ENCODE data around the gene CCR6. TPM values are rescaled to one million over a fixed set of nuclear protein-coding genes. Genes with fewer than 3 reads are reported as not detected.

The CCR6 gene
- total RNA-seq: not detected in 2 replicates
- long read RNA-seq: 0 reads

DNA sequence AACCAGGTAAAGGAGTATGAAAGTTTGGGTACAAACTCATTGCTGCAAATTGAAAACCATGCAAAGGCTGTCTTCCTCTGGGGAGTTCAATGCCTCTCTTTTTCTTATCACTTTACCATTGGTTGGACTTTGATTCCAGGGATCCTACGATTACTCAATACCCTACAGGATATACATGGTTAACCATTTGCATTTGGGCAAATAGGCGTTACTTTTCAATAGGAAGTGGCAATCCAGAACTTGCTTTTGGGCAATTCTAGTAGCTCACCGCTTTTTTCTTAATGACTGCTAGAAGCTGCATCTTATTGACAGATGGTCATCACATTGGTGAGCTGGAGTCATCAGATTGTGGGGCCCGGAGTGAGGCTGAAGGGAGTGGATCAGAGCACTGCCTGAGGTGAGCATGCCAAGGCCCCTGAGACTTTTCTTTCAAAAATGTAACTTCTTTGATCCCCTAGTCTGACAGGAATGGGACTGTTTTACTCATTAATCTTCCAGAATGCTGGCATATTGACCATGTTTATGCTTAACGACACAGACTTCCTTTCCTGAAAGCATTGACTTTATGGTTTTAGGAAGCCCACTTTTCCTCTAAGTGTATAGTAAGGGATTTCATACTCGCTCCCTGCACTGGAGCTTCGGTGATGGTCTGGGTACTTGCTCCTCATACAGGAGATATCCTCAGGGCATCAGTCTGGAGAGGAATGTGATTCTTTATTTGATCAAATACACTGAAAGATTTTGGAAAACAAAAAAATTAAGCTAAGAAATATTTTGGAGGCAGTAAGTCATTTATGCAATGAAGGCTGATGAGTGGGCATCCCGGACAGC, at the start of gene CCR6:
Gene CCR6, plus strand, starts transcription at position 270 of the 831 bp plus-strand sequence. CDS start 13,039 bp downstream, outside the sequence.
- H3K27me3 Mint-ChIP-seq: no peaks in the 10 kb centered on the region
- DNase-seq (ENCODE audit: low spot score, unreplicated experiment): no peak
- peak within 1 kb of the TSS; percentile 55 for H3K27ac Mint-ChIP-seq
- TF ChIP-seq, protein P1, sequence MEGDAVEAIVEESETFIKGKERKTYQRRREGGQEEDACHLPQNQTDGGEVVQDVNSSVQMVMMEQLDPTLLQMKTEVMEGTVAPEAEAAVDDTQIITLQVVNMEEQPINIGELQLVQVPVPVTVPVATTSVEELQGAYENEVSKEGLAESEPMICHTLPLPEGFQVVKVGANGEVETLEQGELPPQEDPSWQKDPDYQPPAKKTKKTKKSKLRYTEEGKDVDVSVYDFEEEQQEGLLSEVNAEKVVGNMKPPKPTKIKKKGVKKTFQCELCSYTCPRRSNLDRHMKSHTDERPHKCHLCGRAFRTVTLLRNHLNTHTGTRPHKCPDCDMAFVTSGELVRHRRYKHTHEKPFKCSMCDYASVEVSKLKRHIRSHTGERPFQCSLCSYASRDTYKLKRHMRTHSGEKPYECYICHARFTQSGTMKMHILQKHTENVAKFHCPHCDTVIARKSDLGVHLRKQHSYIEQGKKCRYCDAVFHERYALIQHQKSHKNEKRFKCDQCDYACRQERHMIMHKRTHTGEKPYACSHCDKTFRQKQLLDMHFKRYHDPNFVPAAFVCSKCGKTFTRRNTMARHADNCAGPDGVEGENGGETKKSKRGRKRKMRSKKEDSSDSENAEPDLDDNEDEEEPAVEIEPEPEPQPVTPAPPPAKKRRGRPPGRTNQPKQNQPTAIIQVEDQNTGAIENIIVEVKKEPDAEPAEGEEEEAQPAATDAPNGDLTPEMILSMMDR (IDR thresholded peaks at IDR 0.05; ENCODE audit: unreplicated experiment): no peak
- H3K9me3 Mint-ChIP-seq (ENCODE audit: low read depth): no peaks in the 10 kb centered on the region
- H3K36me3 Mint-ChIP-seq (ENCODE audit: insufficient read depth): no peaks in the 10 kb centered on the region
- H3K4me3 Mint-ChIP-seq (ENCODE audit: low read depth): no peak within 1 kb of the TSS
- peaks cover 2% of the 10 kb centered on the region for H3K4me1 Mint-ChIP-seq (ENCODE audit: low read depth)

DNA sequence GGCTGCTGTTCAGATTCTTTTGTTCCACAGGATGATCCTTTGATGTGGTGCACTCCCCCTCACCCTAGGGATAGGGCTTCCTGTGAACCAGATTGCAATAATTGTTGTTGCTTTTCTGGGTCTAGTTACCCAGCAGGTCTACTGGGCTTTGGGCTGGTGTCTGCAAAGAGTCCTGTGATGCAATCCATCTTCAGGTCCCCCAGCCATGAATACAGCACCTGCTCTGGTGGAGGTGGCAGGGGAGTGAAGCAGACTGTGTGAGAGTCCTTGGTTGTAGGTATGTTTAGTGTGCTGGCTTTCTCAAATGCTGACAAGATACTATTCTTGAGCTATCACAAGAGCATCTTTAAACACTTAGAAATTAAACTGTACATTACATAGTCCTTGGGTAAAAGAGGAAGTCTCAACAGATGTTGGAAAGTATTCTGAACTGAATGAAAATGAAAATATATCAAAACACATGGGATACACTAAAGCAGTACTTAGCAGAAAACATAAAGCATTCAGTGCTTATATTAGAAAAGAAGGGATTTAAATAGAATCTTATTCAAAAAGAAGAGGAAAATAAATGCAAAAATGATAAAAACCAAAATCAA, 49.1 kb upstream of the CCR6 start:
- no peak for DNase-seq (ENCODE audit: low spot score, unreplicated experiment)

DNA sequence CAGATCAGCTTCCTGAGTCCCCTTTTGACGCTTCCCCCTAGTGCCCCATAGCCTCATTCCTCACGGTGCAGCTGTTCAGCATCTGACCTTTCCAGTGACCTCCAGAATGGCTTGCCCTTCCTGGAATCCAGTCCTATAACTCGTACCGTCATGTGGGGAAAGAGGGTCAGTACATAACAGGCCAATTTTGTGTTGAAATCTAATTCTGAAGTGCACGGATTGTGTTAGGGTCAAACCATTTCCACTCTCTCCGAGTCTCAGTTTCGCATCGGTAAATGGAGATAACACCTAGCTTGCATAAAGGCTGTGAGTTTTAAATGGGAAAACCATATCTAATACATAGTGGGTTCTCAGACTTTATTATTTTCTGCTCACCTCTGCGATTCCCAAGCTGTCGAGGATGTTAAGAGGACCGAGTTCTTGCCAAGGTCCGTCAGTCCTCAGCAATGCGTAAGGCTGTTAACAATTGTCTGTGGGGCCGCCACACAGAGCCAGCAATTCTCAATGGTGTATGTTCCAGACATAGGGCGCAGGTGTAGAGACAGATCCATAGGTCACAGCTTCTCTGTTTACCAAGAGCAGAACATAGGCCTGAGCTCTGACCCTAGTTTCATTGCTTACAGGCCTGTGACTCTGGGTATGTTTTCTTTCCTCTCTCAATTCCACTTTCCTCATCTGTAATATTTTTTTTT, 45.5 kb upstream of the CCR6 start:
- TF ChIP-seq, protein P1 (IDR thresholded peaks at IDR 0.05; ENCODE audit: unreplicated experiment): no peak
- no peak for DNase-seq (ENCODE audit: low spot score, unreplicated experiment)
- H3K4me3 Mint-ChIP-seq (ENCODE audit: low read depth): no peak overlapping the region
- H3K9me3 Mint-ChIP-seq (ENCODE audit: low read depth): peaks cover 6% of the 10 kb centered on the region
- no peaks in the 10 kb centered on the region for H3K27me3 Mint-ChIP-seq
- H3K27ac Mint-ChIP-seq: no peak overlapping the region
- peaks cover 4% of the 10 kb centered on the region for H3K4me1 Mint-ChIP-seq (ENCODE audit: low read depth)
- peaks cover 2% of the 10 kb centered on the region for H3K36me3 Mint-ChIP-seq (ENCODE audit: insufficient read depth)

More for the DNA sequence above, 49.1 kb upstream of the CCR6 start:
- Mint-ChIP-seq H3K4me1 (ENCODE audit: low read depth) (peaks cover 4% of the 10 kb centered on the region), H3K27me3 (no peaks in the 10 kb centered on the region), H3K4me3 (ENCODE audit: low read depth) (no peak overlapping the region), H3K9me3 (ENCODE audit: low read depth) (peaks cover 19% of the 10 kb centered on the region), H3K27ac (no peak overlapping the region), H3K36me3 (ENCODE audit: insufficient read depth) (peaks cover 3% of the 10 kb centered on the region)
- TF ChIP-seq, protein P1 (IDR thresholded peaks at IDR 0.05; ENCODE audit: unreplicated experiment): no peak

DNA sequence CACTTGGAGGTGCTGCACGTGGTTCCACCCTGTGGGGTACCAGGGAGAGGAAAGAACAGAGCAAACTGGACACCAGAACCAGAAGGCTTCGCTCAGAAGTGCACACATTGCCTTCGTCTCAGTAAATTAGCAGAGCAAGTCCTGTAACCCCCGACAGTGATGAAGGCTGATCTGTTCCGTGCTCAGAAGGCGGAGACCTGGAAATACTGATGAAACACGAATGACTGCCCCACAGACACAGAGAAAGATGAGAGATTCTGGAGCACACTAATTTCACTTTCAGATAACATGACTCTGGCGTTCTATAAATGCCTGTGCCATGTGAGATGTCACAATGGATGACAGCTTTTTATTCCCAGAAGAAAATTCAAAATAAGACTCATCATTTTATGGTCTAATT, 44.2 kb upstream of the CCR6 start:
- peaks cover 4% of the 10 kb centered on the region for H3K9me3 Mint-ChIP-seq (ENCODE audit: low read depth)
- no peaks in the 10 kb centered on the region for H3K36me3 Mint-ChIP-seq (ENCODE audit: insufficient read depth)
- H3K4me1 Mint-ChIP-seq (ENCODE audit: low read depth): peaks cover 4% of the 10 kb centered on the region
- no peak overlapping the region for H3K27ac Mint-ChIP-seq
- DNase-seq (ENCODE audit: low spot score, unreplicated experiment): no peak
- no peaks in the 10 kb centered on the region for H3K27me3 Mint-ChIP-seq
- no peak overlapping the region for H3K4me3 Mint-ChIP-seq (ENCODE audit: low read depth)
- TF ChIP-seq, protein P1 (IDR thresholded peaks at IDR 0.05; ENCODE audit: unreplicated experiment): no peak

DNA sequence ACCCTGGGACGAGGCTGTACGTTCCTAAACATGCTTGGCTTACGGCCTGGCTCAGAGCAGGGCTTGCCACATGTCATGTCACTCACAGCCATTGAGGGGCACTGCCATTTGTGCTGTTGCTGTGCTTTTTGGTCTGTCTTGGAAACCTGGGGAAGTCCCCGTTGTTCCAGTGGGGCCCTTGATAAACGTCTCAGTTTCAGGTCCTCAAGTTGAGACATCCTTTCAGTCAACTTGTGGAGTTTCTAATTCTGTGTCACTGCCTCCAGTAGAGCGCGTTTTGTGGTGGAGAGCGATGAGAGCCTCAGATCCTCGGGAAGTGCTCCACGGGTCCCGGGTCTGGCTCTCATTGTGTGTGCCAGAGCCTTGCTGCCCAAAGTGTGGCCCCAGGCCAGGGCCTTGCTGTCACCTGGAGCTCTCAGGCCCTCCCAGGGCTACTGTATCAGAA, 43.0 kb upstream of the CCR6 start:
- peaks cover 4% of the 10 kb centered on the region for H3K4me1 Mint-ChIP-seq (ENCODE audit: low read depth)
- H3K9me3 Mint-ChIP-seq (ENCODE audit: low read depth): peaks cover 4% of the 10 kb centered on the region
- no peak overlapping the region for H3K4me3 Mint-ChIP-seq (ENCODE audit: low read depth)

More for the DNA sequence above, 43.0 kb upstream of the CCR6 start:
- Mint-ChIP-seq H3K27me3 (no peaks in the 10 kb centered on the region), H3K27ac (no peak overlapping the region), H3K36me3 (ENCODE audit: insufficient read depth) (no peaks in the 10 kb centered on the region)
- TF ChIP-seq, protein P1 (IDR thresholded peaks at IDR 0.05; ENCODE audit: unreplicated experiment): no peak
- no peak for DNase-seq (ENCODE audit: low spot score, unreplicated experiment)

Data from progenitor cell of endocrine pancreas (in vitro differentiated cells).